HG03064 (cell line): ENCODE data around the gene MEX3D.
"Not testable (repeated sequence)": the region's sequence is repeated elsewhere in the genome, so short reads cannot be mapped to it uniquely, and the experiment has no call there.

ENCODE experiments used
- ATAC-seq: cut with Tn5 transposase; IDR thresholded peaks from one replicate; pipeline ENCODE4 v1.9.1; 2021; ENCODE audit warnings: low read depth; ENCODE audit not compliant: unreplicated experiment

Gene MEX3D

DNA sequence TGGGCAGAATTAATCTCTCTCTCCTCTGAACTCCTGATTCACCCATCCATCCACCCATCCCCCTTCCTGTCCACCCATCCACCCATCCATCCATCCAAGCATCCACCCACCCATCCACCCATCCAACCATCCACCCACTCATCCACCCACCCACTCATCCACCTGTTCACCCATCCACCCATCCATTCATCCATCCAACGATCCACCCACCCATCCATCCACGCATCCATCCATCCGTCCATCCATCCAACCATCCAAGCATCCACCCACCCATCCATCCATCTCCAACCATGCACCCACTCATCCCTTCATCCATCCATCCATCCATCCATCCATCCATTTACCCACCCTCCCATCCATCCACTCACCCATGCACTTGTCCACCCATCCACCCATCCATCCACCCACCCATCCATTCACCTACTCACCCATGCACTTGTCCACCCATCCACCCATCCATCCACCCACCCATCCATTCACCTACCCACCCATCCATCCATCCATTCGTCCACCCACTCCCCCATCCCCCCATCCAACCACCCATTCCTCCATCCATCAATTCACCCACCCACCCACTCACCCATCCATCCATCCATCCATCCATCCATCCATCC lies 18.7 kb downstream of the MEX3D start:
- no peak for ATAC-seq

DNA sequence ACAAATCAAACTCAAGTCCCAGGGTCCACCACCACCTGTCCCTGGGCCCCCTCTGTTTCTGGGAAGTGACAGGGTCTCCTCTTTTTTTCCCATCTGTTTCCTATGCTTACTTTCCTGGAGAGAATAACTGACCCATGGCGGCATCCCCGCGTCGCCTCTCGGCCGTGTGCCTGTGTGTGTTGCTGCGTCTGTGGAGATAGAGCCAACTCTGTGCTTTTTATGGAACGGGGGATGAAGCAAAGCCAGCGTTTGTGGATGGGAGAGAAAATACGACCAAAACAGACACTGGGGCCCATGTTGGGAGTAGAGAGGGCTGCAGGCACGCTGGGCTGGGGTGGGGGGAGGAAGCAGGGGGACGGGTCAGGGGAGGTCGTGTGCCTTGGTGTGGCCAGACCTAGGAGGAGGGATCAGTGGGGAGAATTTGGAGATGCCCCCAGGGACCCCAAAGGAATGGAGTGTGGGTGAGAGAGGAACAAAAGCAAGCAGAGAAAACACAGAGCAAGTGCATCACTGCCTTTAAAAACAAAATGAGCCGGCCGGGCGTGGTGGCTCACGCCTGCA lies 27.7 kb downstream of the MEX3D start:
- no peak for ATAC-seq

DNA sequence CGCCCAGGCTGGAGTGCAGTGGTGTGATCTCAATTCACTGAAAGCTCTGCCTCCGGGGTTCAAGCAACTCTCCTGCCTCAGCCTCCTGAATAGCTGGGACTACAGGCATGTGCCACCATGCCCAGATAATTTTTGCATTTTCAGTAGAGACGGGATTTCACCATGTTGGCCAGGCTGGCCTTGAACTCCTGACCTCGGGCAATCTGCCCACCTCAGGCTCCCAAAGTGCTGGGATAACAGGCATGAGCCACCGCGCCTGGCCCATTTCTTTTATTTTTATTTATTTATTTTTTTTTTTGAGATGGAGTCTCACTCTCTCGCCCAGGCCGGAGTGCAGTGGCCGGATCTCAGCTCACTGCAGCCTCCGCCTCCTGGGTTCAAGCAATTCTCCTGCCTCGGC lies 28.4 kb downstream of the MEX3D start:
- not testable (repeated sequence) for ATAC-seq

DNA sequence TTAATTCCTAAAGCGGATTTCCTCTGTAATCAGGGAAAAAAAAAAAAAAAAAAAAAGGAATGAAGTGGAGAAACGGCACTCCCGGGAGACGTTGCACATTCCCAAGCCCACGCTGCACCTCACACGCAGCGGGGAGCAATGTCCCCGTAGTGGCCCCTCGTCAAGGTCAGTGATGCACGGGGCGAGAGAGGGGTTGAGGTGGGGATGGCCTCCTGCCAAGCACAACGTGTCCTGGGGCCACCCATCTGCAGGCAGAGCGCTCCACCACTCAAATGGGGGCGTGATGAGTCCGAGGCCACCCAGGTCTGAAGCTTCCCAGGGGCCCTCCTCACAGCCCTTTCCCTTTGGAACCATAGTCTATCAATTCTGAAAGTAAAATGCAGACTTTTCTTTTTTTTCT lies 29.1 kb downstream of the MEX3D start:
- no peak for ATAC-seq

DNA sequence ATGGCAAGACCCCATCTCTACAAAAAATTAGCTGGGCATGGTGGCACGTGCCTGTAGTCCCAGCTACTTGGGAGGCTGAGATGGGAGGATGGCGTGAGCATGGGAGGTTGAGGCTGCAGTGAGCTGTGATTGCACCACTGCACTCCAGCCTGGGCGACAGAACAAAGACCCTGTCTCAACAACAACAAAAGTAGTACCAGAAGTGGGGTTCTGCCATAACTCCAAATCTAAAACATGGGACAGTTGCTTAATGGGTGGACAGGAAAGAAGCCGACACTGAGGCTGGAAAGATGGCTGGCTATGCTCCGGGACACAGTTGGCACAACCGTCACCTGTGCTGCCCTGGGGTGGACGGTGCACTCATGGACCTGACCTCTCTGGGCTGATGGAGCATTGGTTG lies 32.4 kb downstream of the MEX3D start:
- ATAC-seq = not testable (repeated sequence)

DNA sequence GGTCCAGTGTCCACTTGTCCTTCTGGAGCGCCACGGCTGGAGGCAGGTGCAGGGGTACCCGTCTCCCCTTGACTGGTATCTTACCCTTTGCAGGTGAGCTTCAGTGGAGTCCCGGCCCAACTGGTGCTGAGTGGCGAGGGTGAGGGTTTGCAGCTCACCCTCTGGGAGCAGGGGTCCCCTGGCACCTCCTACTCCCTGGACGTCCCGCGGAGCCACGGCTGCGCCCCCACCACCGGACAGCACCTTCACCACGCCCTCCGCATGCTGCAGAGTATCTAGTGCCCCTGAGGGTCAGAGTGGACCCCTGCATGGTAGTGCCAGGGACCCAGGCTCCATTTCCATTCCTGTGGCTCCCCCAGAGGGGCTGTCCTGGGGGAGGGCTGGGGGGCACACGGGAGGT lies 33.2 kb downstream of the MEX3D start:
- ATAC-seq = no peak

DNA sequence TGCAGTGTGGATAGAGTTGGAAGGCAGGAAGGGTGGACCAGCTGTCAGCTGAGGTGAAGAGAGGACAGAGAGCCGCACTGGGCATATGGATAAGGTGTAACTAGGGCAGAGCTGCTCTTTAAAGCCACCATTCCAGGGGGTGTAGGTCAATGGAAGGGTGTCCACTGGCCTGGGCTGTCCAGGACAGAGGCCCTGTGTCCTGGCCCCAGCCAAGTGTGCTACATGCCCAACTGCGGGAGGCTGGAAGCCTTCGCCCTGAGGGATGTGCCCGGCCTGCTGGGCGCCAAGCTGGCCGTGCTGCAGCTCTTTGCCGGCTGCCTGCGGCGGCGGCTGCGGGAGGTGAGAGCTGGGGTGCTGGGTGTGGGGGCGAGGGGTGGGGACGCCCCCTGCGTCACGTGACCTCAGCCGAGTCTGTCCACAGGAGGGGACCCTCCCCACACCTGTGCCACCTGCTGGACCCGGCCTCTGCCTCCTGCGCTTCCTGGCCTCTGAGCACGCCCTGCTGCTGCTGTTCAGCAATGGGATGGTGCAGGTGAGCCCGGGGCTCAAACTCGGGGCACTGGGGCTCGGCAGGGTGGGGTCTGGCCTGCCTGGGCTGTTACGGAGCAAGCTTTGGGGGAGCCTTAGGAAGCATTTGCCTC lies 34.5 kb downstream of the MEX3D start:
- ATAC-seq = no peak

DNA sequence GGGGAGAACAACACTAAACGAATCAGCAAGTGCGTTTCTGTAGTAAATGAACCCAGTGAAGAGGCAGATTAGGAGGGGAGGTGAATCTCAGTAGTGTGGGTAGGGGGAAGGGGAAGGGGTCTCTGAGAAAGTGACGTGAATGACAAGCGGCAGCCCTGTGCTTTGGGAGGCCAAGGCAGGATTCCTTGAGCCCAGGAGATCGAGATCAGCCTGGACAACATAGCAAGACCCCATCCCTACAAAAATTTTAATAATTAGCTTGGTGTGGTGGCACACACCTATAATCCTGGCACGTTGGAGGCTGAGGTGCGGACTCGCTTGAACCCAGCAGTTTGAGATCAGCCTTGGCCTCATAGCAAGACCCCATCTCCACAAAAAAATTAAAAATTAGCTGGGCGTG lies 36.1 kb downstream of the MEX3D start:
- ATAC-seq = no peak

DNA sequence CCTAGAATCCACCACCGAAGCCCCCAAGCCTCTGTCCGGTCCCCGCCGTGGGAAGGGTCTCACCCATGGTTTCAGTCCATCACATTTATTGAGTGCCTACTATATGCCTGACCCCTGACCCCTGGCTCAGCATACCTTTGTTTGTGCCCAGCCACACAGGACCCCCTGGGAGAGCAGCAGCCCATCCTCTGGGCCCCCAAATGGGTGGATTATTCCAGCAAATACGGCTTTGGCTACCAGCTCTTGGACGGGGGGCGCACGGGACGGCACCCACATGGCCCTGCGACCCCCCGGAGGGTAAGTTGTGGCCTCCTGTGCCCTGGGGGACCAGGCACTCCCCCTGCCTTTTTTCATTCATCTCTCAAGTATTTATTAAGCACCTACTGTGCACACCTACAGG lies 36.5 kb downstream of the MEX3D start:
- ATAC-seq = no peak

DNA sequence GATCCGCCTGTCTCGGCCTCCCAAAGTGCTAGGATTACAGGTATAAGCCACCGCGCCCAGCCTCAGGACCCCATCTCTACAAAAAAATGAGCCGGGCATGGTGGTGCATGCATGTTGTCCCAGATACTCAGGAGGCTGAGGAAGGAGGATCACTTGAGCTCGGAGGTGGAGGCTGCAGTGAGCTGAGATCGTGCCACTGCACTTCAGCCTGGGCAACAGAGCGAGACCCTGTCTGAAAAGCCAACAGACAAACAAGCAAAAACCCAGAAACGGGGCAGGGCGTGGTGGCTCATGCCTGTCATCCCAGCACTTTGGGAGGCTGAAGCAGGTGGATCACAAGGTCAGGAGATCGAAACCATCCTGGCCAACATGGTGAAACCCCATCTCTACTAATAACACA lies 37.3 kb downstream of the MEX3D start:
- ATAC-seq = not testable (repeated sequence)

DNA sequence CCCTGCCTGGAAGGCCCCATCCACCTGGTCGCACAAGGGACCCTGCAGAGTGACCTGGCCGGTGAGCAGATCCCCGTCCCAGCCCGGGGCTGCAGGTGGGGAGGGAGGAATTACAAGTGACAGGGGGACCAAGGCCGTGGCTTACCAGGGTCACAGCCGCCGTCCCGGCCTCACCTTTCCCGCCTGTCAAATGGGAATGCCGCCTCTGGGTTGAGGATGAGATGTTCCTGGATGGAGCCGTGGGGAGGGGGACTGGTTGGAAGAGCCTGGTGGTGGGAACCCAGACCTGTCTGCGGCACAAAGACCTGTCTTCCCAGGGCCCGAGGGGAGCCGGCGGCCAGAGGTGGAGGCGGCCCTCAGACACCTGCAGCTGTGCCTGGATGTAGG lies 38.7 kb downstream of the MEX3D start:
- ATAC-seq = no peak

DNA sequence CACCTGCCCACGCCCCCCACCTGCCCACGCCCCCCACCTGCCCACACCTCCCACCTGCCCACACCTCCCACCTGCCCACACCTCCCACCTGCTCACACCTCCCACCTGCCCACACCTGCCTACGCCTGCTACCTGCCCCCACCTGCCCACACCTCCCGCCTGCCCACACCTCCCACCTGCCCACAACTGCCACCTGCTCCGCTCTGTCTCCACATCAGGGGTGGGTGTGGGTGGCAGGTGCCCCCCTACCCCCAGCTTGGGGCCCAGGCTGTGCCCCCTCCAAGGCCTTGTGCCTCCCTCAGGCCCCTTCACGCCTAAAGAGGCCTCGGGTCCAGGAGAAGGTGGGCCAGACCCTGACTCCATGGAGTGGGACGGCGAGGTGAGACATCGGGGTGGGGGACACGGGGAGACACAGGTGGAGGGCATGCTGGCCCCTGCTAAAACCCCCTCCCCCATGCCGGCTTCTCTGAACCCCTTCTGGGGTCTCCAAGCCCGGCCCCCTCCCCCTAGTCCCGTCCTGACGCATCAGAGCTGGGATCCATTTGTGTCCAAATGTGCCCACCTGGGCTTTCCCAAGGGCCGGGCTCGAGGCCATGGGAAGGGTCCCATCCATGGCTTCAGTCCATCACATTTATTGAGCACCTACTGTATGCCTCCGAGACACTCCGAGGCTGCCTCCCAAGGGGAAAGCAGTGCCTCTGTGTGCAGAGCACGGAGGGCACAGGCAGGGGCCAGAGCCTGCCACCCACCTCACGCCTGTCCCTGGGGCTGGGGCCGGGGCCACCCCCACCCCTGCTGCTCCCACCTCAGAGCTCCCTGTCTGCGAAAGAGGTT lies 39.3 kb downstream of the MEX3D start:
- no peak for ATAC-seq

DNA sequence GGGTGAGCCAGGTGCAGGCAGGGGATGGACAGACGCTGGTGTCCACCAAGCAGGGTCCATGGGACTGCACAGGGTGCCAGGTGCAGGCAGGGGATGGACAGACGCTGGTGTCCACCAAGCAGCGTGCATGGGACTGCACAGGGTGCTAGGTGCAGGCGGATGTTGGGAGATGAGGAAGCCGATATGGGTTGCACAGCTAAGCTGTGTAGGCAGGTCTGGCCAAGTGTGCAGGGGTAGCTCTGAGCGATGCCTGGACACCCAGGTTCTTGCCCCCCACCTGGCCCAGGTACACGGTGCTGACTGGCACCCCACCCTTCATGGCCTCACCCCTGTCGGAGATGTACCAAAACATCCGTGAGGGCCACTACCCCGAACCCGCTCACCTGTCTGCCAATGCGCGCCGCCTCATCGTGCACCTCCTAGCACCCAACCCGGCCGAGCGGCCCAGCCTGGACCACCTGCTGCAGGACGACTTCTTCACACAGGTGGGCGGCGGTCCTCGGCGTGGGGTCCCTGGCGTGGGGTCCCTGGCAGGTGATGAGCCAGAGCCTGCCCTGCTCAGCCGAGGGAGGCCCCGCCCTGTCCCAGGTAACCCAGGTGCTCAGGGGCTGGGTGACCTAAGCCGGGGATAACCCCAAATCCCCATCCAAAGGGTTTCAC lies 40.3 kb downstream of the MEX3D start:
- no peak for ATAC-seq

DNA sequence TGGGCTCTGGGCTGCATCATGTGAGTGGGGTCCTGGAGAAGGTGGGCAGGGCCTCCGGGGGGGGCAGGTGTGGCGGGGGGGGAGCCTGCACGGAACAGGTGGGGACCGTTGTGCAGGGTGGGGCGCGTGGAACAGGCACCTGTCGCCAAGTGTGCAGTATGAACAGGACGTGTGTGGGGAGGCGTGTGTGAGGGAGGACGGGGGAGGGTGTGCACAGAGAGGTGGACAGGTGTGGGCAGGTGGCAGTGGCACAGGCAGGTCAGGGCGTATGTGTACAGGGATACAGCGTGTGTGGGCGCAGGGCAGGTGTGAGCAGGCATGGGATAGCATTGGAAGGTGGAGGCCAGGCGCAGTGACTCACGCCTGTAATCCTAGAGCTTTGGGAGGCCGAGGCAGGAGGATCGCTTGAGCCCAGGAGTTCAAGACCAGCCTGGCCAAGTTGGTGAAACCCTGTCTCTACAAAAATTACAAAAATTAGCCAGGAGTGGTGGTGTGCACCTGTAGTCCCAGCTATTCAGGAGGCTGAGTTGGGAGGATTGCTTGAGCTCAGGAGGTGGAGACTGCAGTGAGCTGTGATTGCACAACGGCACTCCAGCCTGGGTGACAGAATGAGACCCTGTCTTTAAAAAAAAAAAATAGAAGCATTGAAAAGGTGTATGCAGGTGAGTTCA lies 41.0 kb downstream of the MEX3D start:
- no peak for ATAC-seq

DNA sequence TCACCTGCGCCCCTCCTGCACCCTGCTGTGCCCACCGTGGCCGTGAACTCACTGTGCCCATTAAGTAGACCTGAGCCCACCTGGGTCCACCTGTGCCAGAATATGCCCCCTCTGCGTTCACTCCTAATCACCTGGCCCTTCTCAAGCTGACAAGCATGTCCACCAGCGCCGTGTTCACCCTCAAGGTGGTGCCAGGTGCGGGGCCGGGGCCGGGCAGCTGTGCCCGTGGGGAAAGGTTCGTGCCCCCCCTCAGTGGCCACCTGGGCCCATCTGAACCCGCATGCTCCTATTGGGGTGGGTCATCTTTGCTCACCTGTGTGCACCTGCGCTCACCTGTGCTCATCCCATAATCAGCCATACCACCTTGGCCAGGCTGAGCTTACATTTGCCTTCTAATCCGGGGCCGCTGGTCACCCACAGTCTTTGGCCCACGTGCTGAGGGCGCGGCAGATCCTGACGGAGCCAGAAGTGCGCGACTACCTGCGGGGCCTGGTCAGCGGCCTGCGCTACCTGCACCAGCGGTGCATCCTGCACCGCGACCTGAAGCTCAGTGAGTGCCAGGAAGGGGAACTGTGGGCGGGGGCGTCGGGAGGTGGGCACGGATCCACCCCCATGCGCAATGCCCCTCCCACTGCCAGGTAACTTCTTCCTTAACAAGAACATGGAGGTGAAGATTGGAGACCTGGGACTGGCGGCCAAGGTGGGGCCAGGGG lies 41.9 kb downstream of the MEX3D start:
- ATAC-seq = no peak

DNA sequence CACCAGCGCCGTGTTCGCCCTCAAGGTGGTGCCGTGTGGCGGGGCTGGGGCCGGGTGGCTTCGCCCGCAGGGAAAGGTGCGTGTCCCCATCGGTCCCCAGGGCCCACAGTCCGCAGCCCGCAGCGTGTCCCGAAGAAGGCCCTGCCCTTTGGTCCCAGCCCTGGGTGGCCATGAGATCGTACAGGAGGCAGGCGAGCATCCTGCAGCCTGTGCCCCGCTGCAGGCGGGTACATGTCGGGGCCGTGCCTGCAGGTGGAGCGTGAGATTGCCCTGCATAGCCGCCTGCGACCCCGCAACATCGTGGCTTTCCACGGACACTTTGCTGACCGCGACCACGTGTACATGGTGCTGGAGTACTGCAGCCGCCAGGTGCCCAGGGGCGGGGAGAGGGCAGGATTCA lies 42.8 kb downstream of the MEX3D start:
- ATAC-seq = no peak

DNA sequence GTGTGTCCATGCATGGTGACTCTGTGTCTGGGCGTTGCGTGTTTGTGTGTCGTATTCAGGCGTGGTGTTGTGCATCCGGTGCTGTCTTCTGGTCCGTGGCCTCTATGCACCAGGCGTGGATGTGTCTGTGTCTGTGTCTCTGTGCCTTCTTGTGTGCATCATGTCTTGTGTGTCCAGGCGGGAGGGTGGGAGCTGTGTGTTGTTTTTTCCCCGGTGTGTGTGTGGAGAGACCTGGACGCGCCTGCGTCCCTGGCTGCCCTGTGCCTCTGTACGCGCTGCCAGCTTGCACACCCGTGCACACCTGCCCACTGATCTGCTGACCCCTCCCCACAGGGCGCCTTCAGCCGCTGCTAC lies 43.2 kb downstream of the MEX3D start:
- no peak for ATAC-seq

DNA sequence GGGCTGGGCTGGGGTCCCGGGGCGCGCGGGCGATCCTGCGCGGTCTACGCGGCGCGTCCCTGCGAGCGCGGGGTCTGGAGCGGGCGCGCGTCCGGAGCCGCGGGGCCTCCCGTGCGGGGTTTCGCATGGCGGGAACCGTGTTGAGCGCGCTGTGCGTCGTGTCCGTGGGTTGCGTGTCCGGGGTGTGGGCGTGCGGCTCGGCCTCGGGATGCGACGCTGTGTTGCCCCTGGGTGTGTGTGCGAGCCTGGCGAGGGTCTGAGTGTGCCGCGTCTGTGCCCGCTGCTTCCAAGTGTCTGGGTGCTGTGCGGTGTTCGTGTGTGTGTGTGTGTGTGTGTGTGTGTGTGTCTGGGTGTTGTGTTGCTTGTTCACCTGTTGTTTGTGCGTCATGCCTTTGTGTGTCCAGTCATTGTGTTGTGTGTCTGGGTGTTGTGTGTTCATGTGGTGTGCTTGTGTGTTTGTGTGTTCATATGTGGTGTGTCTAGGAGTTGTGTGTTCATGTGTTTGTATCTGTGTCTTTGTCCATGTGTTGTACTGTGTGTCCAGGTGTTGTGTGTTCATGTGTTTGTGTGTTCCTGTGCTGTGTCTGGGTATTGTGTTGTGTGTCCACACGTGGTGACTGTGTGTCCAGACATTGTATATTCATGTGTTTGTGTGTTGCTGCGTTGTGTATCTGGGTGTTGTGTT lies 43.7 kb downstream of the MEX3D start:
- ATAC-seq = no peak
